Loucy (cell line): ENCODE results near the gene GPR171.

Experiments used
- CTCF ChIP-seq: fragments of 200-600 bp; sonication (generic); conservative IDR thresholded peaks from 2 replicates; pipeline ENCODE4 v1.5.1; 2014; ENCODE audit warnings: mild to moderate bottlenecking, antibody characterized with exemption, low read length
- EZH2phosphoT487 ChIP-seq: fragments of 200-600 bp; IDR thresholded peaks from 2 replicates; pipeline ENCODE4 v1.6.1; 2018; ENCODE audit warnings: antibody characterized with exemption, mild to moderate bottlenecking, moderate library complexity, borderline replicate concordance

DNA sequence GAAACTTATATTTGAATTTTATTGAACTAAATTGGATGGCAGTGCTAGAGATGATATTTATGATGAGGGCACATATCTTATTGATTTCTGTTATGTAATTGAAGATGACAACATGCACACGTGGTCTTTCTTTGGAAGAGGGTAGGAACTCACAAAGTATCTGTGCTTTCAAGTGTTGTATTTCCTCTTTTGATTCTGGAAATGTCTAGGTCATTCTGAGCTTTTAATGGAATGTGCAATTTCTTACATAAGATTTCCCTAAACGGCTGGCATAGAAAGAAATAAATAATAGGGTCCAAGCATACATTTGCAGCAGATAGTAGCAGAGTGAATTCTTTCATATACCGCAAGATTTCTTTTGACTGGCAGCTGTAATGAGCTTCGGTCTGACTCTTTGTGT is 10.1 kb upstream of the GPR171 start:
- TF ChIP-seq CTCF (no peak), EZH2phosphoT487 (no peak)
